ENCODE data around the gene CENPV.
"Not testable (repeated sequence)": the region's sequence is repeated elsewhere in the genome, so short reads cannot be mapped to it uniquely, and the experiment has no call there.

Gene CENPV

DNA sequence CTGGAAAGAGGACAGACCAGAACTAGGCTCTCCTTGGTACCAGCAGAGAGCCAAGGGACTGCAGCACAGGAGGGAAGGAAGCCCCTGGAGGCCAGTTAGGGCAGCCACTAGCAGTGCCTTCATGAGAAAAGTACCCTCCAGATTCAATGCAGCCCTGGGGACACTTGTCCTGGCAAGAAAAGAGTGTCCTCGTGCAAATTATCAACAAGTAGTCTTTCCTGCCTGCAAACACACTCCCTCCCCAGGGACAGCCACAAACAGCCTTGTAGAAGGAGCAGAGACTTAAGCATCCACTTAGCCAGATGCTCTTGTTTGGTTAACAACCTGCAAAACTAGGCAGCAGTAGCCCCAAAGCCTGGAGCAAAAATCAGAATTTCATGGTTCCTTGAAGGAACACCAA lies 24.3 kb downstream of the CENPV start:
- no peak overlapping the region for H3K27ac ChIP-seq (ENCODE audit: low read depth, low read length)
- H3K9ac ChIP-seq (ENCODE audit: low read length): no peak overlapping the region
- H3K27me3 ChIP-seq (ENCODE audit: control insufficient read depth, insufficient read depth, low read length): no peaks in the 10 kb centered on the region
- H3K4me3 ChIP-seq (ENCODE audit: low read length): no peak overlapping the region
- no peaks in the 10 kb centered on the region for H3K36me3 ChIP-seq (ENCODE audit: control insufficient read depth, insufficient read depth, low read length)
- no peaks in the 10 kb centered on the region for H3K4me1 ChIP-seq (ENCODE audit: control insufficient read depth, insufficient read depth, low read length)

GRCh38 chr17:16327018-16327417 lies 26.3 kb downstream of the CENPV start:
- H3K4me3 ChIP-seq (ENCODE audit: low read length): no peak overlapping the region
- no peaks in the 10 kb centered on the region for H3K4me1 ChIP-seq (ENCODE audit: control insufficient read depth, insufficient read depth, low read length)
- H3K36me3 ChIP-seq (ENCODE audit: control insufficient read depth, insufficient read depth, low read length): no peaks in the 10 kb centered on the region
- no peak overlapping the region for H3K27ac ChIP-seq (ENCODE audit: low read depth, low read length)
- H3K9ac ChIP-seq (ENCODE audit: low read length): no peak overlapping the region
- H3K27me3 ChIP-seq (ENCODE audit: control insufficient read depth, insufficient read depth, low read length): no peaks in the 10 kb centered on the region

DNA sequence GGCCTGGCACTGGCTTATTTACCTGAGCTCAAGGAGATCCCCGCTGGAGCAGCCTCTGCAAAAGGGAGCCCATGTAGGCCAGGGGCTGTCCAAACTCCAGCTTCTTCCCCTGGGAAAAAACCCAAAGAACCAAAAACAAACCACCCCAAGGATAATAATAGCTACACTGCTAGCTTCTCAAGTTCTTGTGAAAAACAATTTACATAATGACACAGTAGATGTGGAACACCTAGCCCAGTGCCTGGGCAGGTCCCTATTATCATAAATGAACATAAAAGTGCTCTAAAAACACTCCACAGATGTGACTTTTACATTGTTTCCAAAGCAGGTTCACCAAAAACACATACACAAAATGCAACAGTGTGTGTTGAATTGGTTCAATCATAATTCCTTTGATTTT lies 27.3 kb downstream of the CENPV start:
- H3K4me1 ChIP-seq (ENCODE audit: control insufficient read depth, insufficient read depth, low read length): no peaks in the 10 kb centered on the region
- H3K9ac ChIP-seq (ENCODE audit: low read length): no peak overlapping the region
- H3K4me3 ChIP-seq (ENCODE audit: low read length): no peak overlapping the region
- H3K27ac ChIP-seq (ENCODE audit: low read depth, low read length): no peak overlapping the region
- no peaks in the 10 kb centered on the region for H3K36me3 ChIP-seq (ENCODE audit: control insufficient read depth, insufficient read depth, low read length)
- H3K27me3 ChIP-seq (ENCODE audit: control insufficient read depth, insufficient read depth, low read length): no peaks in the 10 kb centered on the region

- Histone ChIP-seq H3K36me3 (ENCODE audit: control insufficient read depth, insufficient read depth, low read length) (no peaks in the 10 kb centered on the region), H3K27ac (ENCODE audit: low read depth, low read length) (no peak overlapping the region), H3K4me1 (ENCODE audit: control insufficient read depth, insufficient read depth, low read length) (no peaks in the 10 kb centered on the region), H3K27me3 (ENCODE audit: control insufficient read depth, insufficient read depth, low read length) (no peaks in the 10 kb centered on the region), H3K4me3 (ENCODE audit: low read length) (no peak overlapping the region), H3K9ac (ENCODE audit: low read length) (no peak overlapping the region)
Observed at GRCh38 chr17:16322636-16323035, 30.6 kb downstream of the CENPV start.

- no peak overlapping the region for H3K27ac ChIP-seq (ENCODE audit: low read depth, low read length)
- no peak overlapping the region for H3K4me3 ChIP-seq (ENCODE audit: low read length)
- H3K9ac ChIP-seq (ENCODE audit: low read length): no peak overlapping the region
- no peaks in the 10 kb centered on the region for H3K27me3 ChIP-seq (ENCODE audit: control insufficient read depth, insufficient read depth, low read length)
- H3K36me3 ChIP-seq (ENCODE audit: control insufficient read depth, insufficient read depth, low read length): no peaks in the 10 kb centered on the region
- H3K4me1 ChIP-seq (ENCODE audit: control insufficient read depth, insufficient read depth, low read length): no peaks in the 10 kb centered on the region
Observed at GRCh38 chr17:16319969-16320368, 33.3 kb downstream of the CENPV start.

GRCh38 chr17:16314859-16315258 lies 38.4 kb downstream of the CENPV start:
- H3K9ac ChIP-seq (ENCODE audit: low read length): no peak overlapping the region
- no peak overlapping the region for H3K27ac ChIP-seq (ENCODE audit: low read depth, low read length)
- no peaks in the 10 kb centered on the region for H3K4me1 ChIP-seq (ENCODE audit: control insufficient read depth, insufficient read depth, low read length)
- H3K36me3 ChIP-seq (ENCODE audit: control insufficient read depth, insufficient read depth, low read length): no peaks in the 10 kb centered on the region
- H3K4me3 ChIP-seq (ENCODE audit: low read length): no peak overlapping the region
- H3K27me3 ChIP-seq (ENCODE audit: control insufficient read depth, insufficient read depth, low read length): no peaks in the 10 kb centered on the region

DNA sequence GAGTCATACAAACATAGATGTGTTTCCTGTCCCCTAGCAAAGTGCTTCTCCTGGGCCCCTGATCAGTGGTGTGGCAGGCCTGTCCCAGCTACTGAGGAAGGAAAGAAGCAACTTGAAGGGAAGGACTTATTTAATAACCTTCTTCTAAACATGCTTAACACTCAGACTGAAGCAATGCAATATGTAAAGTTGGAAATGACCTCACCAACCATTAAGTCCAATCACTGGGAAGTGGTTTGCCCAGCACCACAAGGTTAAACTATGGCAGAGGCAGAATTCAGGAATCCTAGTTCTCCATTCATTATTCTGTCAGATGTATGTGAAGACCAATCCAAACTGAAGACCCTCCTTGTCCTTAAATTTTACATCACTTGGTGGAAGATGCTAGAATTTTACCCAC lies 39.1 kb downstream of the CENPV start:
- no peaks in the 10 kb centered on the region for H3K27me3 ChIP-seq (ENCODE audit: control insufficient read depth, insufficient read depth, low read length)
- no peaks in the 10 kb centered on the region for H3K4me1 ChIP-seq (ENCODE audit: control insufficient read depth, insufficient read depth, low read length)
- no peak overlapping the region for H3K9ac ChIP-seq (ENCODE audit: low read length)
- no peaks in the 10 kb centered on the region for H3K36me3 ChIP-seq (ENCODE audit: control insufficient read depth, insufficient read depth, low read length)
- H3K4me3 ChIP-seq (ENCODE audit: low read length): no peak overlapping the region
- H3K27ac ChIP-seq (ENCODE audit: low read depth, low read length): no peak overlapping the region

DNA sequence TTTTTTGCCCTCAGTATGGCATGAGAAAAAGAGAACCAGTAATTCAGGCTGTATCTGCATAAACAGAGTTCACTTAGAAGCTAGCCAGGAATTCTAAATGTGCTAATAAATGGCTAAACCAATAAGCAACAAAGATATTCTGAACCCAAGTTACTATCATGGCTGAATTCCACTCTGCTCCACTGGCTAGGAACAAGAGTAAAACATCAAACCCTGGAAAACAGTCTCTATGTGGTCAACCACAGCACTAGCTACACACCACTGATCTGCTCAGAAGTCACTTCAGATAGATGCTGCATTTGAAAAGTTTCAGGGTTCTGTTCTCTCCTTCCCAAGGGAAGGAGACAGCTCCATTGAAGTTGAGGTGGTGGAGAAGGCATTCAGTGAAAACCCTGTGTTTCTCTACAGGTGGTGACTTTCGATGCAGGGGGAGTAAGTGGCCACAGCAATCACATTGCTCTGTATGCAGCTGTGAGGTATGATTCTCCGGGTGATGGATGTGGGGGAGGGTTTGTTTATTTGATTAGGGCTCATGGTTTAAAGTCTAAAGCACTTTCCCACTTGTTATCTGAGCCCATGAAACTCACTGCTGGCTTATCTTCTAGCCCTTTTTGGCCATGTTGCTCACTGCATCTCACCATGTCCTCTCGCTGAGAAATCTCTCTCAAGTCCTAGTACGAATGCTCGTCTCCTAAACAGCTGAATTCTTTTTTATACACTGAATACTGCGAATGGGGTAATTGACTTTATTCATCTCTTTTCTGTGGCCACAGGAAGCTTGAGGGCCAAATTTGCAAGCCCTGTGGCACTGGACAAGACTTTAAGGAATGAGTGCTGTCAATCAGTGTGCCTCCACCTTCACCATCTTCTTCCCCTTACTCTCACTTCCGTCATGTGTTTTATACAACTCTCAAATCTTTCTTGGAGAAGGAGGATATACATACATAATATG lies 39.9 kb downstream of the CENPV start:
- Histone ChIP-seq H3K4me3 (ENCODE audit: low read length) (no peak overlapping the region), H3K27me3 (ENCODE audit: control insufficient read depth, insufficient read depth, low read length) (no peaks in the 10 kb centered on the region), H3K9ac (ENCODE audit: low read length) (no peak overlapping the region), H3K36me3 (ENCODE audit: control insufficient read depth, insufficient read depth, low read length) (no peaks in the 10 kb centered on the region), H3K4me1 (ENCODE audit: control insufficient read depth, insufficient read depth, low read length) (no peaks in the 10 kb centered on the region), H3K27ac (ENCODE audit: low read depth, low read length) (no peak overlapping the region)

GRCh38 chr17:16312061-16312460 lies 41.2 kb downstream of the CENPV start:
- not testable (repeated sequence) for H3K9ac ChIP-seq (ENCODE audit: low read length); H3K4me3 ChIP-seq (ENCODE audit: low read length)

GRCh38 chr17:16306211-16306610 lies 47.1 kb downstream of the CENPV start:
- no peak overlapping the region for H3K27ac ChIP-seq (ENCODE audit: low read depth, low read length)
- H3K4me3 ChIP-seq (ENCODE audit: low read length): no peak overlapping the region
- H3K4me1 ChIP-seq (ENCODE audit: control insufficient read depth, insufficient read depth, low read length): no peaks in the 10 kb centered on the region
- no peaks in the 10 kb centered on the region for H3K27me3 ChIP-seq (ENCODE audit: control insufficient read depth, insufficient read depth, low read length)
- no peak overlapping the region for H3K9ac ChIP-seq (ENCODE audit: low read length)
- H3K36me3 ChIP-seq (ENCODE audit: control insufficient read depth, insufficient read depth, low read length): peaks cover 4% of the 10 kb centered on the region

More at GRCh38 chr17:16312061-16312460, 41.2 kb downstream of the CENPV start:
- H3K27ac ChIP-seq (ENCODE audit: low read depth, low read length); H3K36me3 ChIP-seq (ENCODE audit: control insufficient read depth, insufficient read depth, low read length); H3K27me3 ChIP-seq (ENCODE audit: control insufficient read depth, insufficient read depth, low read length); H3K4me1 ChIP-seq (ENCODE audit: control insufficient read depth, insufficient read depth, low read length): not testable (repeated sequence)

DNA sequence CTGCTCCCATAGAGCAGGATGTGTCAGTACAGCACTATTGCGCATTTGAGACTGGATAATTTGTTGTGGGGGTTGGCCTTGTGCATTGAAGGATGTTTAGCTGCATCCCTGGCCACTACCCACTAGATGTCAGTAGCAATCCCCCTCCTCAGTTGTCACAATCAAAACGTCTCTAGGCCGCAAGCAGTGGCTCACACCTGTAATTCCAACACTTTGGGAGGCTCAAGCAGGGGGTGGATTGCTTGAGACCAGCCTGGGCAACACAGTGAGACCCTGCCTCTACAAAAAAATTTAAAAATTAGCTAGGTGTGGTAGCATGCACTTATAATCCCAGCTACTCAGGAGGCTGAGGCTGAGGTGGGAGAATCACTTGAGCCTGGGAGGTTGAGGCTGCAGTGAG lies 48.4 kb downstream of the CENPV start:
- Histone ChIP-seq H3K4me1 (ENCODE audit: control insufficient read depth, insufficient read depth, low read length) (no peaks in the 10 kb centered on the region), H3K4me3 (ENCODE audit: low read length) (no peak overlapping the region), H3K27me3 (ENCODE audit: control insufficient read depth, insufficient read depth, low read length) (no peaks in the 10 kb centered on the region), H3K9ac (ENCODE audit: low read length) (no peak overlapping the region), H3K36me3 (ENCODE audit: control insufficient read depth, insufficient read depth, low read length) (peaks cover 6% of the 10 kb centered on the region), H3K27ac (ENCODE audit: low read depth, low read length) (no peak overlapping the region)

DNA sequence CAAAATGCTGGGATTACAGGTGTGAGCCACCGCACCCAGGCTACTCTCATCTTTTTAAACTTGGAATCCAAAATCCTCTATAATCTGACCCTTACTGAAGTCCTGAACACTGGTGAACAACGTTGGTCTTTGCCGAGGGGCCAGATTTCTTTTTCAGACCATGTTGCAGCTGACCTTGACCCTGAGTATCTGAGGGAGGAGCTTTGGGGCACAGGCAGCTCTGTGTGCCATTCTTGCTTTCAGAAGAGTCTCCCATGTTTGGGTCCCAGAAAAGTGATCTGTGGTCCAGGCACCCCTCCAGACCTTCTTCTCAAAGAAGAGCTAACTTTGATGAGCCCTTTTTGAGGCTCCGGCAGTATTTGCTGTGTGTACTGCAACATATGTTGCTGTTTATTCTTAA lies 50.4 kb downstream of the CENPV start:
- peaks cover 6% of the 10 kb centered on the region for H3K36me3 ChIP-seq (ENCODE audit: control insufficient read depth, insufficient read depth, low read length)
- no peak overlapping the region for H3K4me3 ChIP-seq (ENCODE audit: low read length)
- H3K4me1 ChIP-seq (ENCODE audit: control insufficient read depth, insufficient read depth, low read length): no peaks in the 10 kb centered on the region
- no peak overlapping the region for H3K27ac ChIP-seq (ENCODE audit: low read depth, low read length)
- H3K27me3 ChIP-seq (ENCODE audit: control insufficient read depth, insufficient read depth, low read length): no peaks in the 10 kb centered on the region
- no peak overlapping the region for H3K9ac ChIP-seq (ENCODE audit: low read length)
